HG03066 (cell line): ENCODE measurements around the gene ZMYM2.
"Not testable (repeated sequence)": the region's sequence is repeated elsewhere in the genome, so short reads cannot be mapped to it uniquely, and the experiment has no call there.

Experiments
- ATAC-seq: cut with Tn5 transposase; IDR thresholded peaks from one replicate; pipeline ENCODE4 v1.9.1; 2021; ENCODE audit warnings: low read depth; ENCODE audit not compliant: unreplicated experiment

The ZMYM2 gene

GRCh38 chr13:20042603-20043002 lies 84.1 kb downstream of the ZMYM2 start:
- ATAC-seq: not testable (repeated sequence)

- no peak for ATAC-seq
Observed at GRCh38 chr13:20043207-20043925, 84.8 kb downstream of the ZMYM2 start.

- ATAC-seq: no peak
Observed at GRCh38 chr13:20044086-20044485, 85.6 kb downstream of the ZMYM2 start.

GRCh38 chr13:20045950-20046548 lies 87.5 kb downstream of the ZMYM2 start:
- no peak for ATAC-seq

GRCh38 chr13:20049558-20050473 lies 91.3 kb downstream of the ZMYM2 start:
- ATAC-seq: no peak

GRCh38 chr13:20051366-20051765 lies 92.8 kb downstream of the ZMYM2 start:
- ATAC-seq: no peak

- no peak for ATAC-seq
Observed at GRCh38 chr13:20053016-20053415, 94.5 kb downstream of the ZMYM2 start.

GRCh38 chr13:20053891-20054290 lies 95.4 kb downstream of the ZMYM2 start:
- ATAC-seq: no peak

GRCh38 chr13:20054586-20054985 lies 96.1 kb downstream of the ZMYM2 start:
- no peak for ATAC-seq

GRCh38 chr13:20057214-20057613 lies 98.7 kb downstream of the ZMYM2 start:
- ATAC-seq: no peak

- ATAC-seq: no peak
Observed at GRCh38 chr13:20057963-20058362, 99.4 kb downstream of the ZMYM2 start.

- no peak for ATAC-seq
Observed at GRCh38 chr13:20058476-20058875, 99.9 kb downstream of the ZMYM2 start.

GRCh38 chr13:20064128-20064527 lies 105.6 kb downstream of the ZMYM2 start:
- ATAC-seq: no peak

- no peak for ATAC-seq
Observed at GRCh38 chr13:20065516-20065915, 107.0 kb downstream of the ZMYM2 start.

- no peak for ATAC-seq
Observed at GRCh38 chr13:20069956-20070355, 111.4 kb downstream of the ZMYM2 start.

GRCh38 chr13:20073775-20074174 lies 115.2 kb downstream of the ZMYM2 start:
- ATAC-seq: no peak

- no peak for ATAC-seq
Observed at GRCh38 chr13:20074966-20075365, 116.4 kb downstream of the ZMYM2 start.

- ATAC-seq: no peak
Observed at GRCh38 chr13:20077086-20077485, 118.6 kb downstream of the ZMYM2 start.

- ATAC-seq: no peak
Observed at GRCh38 chr13:20080377-20081164, 122.0 kb downstream of the ZMYM2 start.

GRCh38 chr13:20090349-20090748 lies 131.8 kb downstream of the ZMYM2 start:
- ATAC-seq: no peak

- ATAC-seq: no peak
Observed at GRCh38 chr13:20093951-20094350, 135.4 kb downstream of the ZMYM2 start.
